GM12878 (cell line): Measurements from ENCODE around the gene C4orf17. TPM values are rescaled to one million over a fixed set of nuclear protein-coding genes. Genes with fewer than 3 reads are reported as not detected.

Source experiments
- polyA plus RNA-seq, 11 experiments: library from polyadenylated mRNA; depleted of rRNA in 4 of 11; unstranded in 6 of 11; stranded (reverse) in 5 of 11; fragments of >200 nt; fragmentation: Nextera tagmentation in 4 of 11; fragmentation: Illumina TruSeq in 1 of 11; extraction: Ambion mirVana in 4 of 11; extraction: Trizol in 1 of 11; gene quantifications; 1 replicate in 1 of 11; 2 replicates in 10 of 11; pipeline versions ENCODE4 v1.2.1 to v1.2.3, GENCODE V29; 2011 to 2016; ENCODE audit warnings: inconsistent platforms in 2 of 11, missing spikeins in 2 of 11, low read depth in 1 of 11
- total RNA-seq, 4 experiments: library from RNA; depleted of rRNA in 3 of 4; stranded (reverse); fragments of >200 nt in 3 of 4; fragmentation: Illumina TruSeq in 1 of 4; extraction: Trizol in 1 of 4; gene quantifications; 2 replicates each; pipeline versions ENCODE4 v1.2.1 to v1.2.3, GENCODE V29; 2013 to 2021

The C4orf17 gene
- total and polyA plus RNA-seq, 10 of the 15 experiments (the other 5 are each of a cell fraction or from before 2014, with no cell fraction given) = not detected

Other genes starting within 250 kb of the C4orf17 start
- not detected in 2 replicates for gene ADH1A, start 220.0 kb upstream of the C4orf17 start, total RNA-seq (2014; rRNA removed)
- not detected in 2 replicates for gene ADH1A, start 220.0 kb upstream of the C4orf17 start, total RNA-seq (2014; rRNA removed; fragmentation: Illumina TruSeq; extraction: Trizol)
- not detected in 2 replicates for gene ADH1A, start 220.0 kb upstream of the C4orf17 start, total RNA-seq (2021)
- gene ADH1A, start 220.0 kb upstream of the C4orf17 start, polyA plus RNA-seq (2011; rRNA removed) = not detected in 2 replicates
- gene ADH1A, start 220.0 kb upstream of the C4orf17 start, polyA plus RNA-seq (2014; fragmentation: Illumina TruSeq; extraction: Trizol) = not detected in 2 replicates
- gene ADH1A, start 220.0 kb upstream of the C4orf17 start, polyA plus RNA-seq (2014; fragmentation: Nextera tagmentation; extraction: Ambion mirVana) = not detected
- gene ADH1A, start 220.0 kb upstream of the C4orf17 start, polyA plus RNA-seq (2014; rRNA removed) = not detected in 2 replicates
- not detected for gene ADH1A, start 220.0 kb upstream of the C4orf17 start, polyA plus RNA-seq (2016; fragmentation: Nextera tagmentation; extraction: Ambion mirVana)
- not detected in 2 replicates for gene ADH1B, start 189.6 kb upstream of the C4orf17 start, total RNA-seq (2014; rRNA removed)
- not detected in 2 replicates for gene ADH1B, start 189.6 kb upstream of the C4orf17 start, total RNA-seq (2014; rRNA removed; fragmentation: Illumina TruSeq; extraction: Trizol)
- gene ADH1B, start 189.6 kb upstream of the C4orf17 start, total RNA-seq (2021) = 1.3 TPM in 2 replicates
- not detected in 2 replicates for gene ADH1B, start 189.6 kb upstream of the C4orf17 start, polyA plus RNA-seq (2011; rRNA removed)
- gene ADH1B, start 189.6 kb upstream of the C4orf17 start, polyA plus RNA-seq (2014; fragmentation: Illumina TruSeq; extraction: Trizol) = not detected in 2 replicates
- not detected for gene ADH1B, start 189.6 kb upstream of the C4orf17 start, polyA plus RNA-seq (2014; fragmentation: Nextera tagmentation; extraction: Ambion mirVana)
- gene ADH1B, start 189.6 kb upstream of the C4orf17 start, polyA plus RNA-seq (2014; rRNA removed) = not detected in 2 replicates
- gene ADH1B, start 189.6 kb upstream of the C4orf17 start, polyA plus RNA-seq (2016; fragmentation: Nextera tagmentation; extraction: Ambion mirVana) = not detected
- gene ADH1C, start 158.3 kb upstream of the C4orf17 start, total RNA-seq (2014; rRNA removed) = 1.1 TPM in 1 of 2 replicates, not detected in the other
- not detected in 2 replicates for gene ADH1C, start 158.3 kb upstream of the C4orf17 start, total RNA-seq (2014; rRNA removed; fragmentation: Illumina TruSeq; extraction: Trizol)
- 0.24 and 0.54 TPM in 2 replicates for gene ADH1C, start 158.3 kb upstream of the C4orf17 start, total RNA-seq (2021)
- gene ADH1C, start 158.3 kb upstream of the C4orf17 start, polyA plus RNA-seq (2011; rRNA removed) = 0.08 and 0.20 TPM in 2 replicates
- 0.06 and 0.33 TPM in 2 replicates for gene ADH1C, start 158.3 kb upstream of the C4orf17 start, polyA plus RNA-seq (2014; fragmentation: Illumina TruSeq; extraction: Trizol)
- under 1 TPM in 1 of 2 experiments, not detected in 1; 0.04 TPM for gene ADH1C, start 158.3 kb upstream of the C4orf17 start, polyA plus RNA-seq (2014; fragmentation: Nextera tagmentation; extraction: Ambion mirVana)
- gene ADH1C, start 158.3 kb upstream of the C4orf17 start, polyA plus RNA-seq (2014; rRNA removed) = 0.10 TPM in 1 of 2 replicates, not detected in the other
- under 1 TPM in 1 of 2 experiments, not detected in 1; 0.23 TPM for gene ADH1C, start 158.3 kb upstream of the C4orf17 start, polyA plus RNA-seq (2016; fragmentation: Nextera tagmentation; extraction: Ambion mirVana)
- gene ADH7, start 75.7 kb upstream of the C4orf17 start, total RNA-seq (2014; rRNA removed) = not detected in 2 replicates
- gene ADH7, start 75.7 kb upstream of the C4orf17 start, total RNA-seq (2014; rRNA removed; fragmentation: Illumina TruSeq; extraction: Trizol) = not detected in 2 replicates
- not detected in 2 replicates for gene ADH7, start 75.7 kb upstream of the C4orf17 start, total RNA-seq (2021)
- not detected in 2 replicates for gene ADH7, start 75.7 kb upstream of the C4orf17 start, polyA plus RNA-seq (2011; rRNA removed)
- not detected in 2 replicates for gene ADH7, start 75.7 kb upstream of the C4orf17 start, polyA plus RNA-seq (2014; fragmentation: Illumina TruSeq; extraction: Trizol)
- not detected for gene ADH7, start 75.7 kb upstream of the C4orf17 start, polyA plus RNA-seq (2014; fragmentation: Nextera tagmentation; extraction: Ambion mirVana)
- not detected in 2 replicates for gene ADH7, start 75.7 kb upstream of the C4orf17 start, polyA plus RNA-seq (2014; rRNA removed)
- gene ADH7, start 75.7 kb upstream of the C4orf17 start, polyA plus RNA-seq (2016; fragmentation: Nextera tagmentation; extraction: Ambion mirVana) = not detected
- 4.5 and 8.6 TPM in 2 replicates for gene TRMT10A, start 53.0 kb downstream of the C4orf17 start, total RNA-seq (2014; rRNA removed)
- gene TRMT10A, start 53.0 kb downstream of the C4orf17 start, total RNA-seq (2014; rRNA removed; fragmentation: Illumina TruSeq; extraction: Trizol) = 11.1 and 12.8 TPM in 2 replicates
- 5.4 and 6.7 TPM in 2 replicates for gene TRMT10A, start 53.0 kb downstream of the C4orf17 start, total RNA-seq (2021)
- 8.3 and 14.1 TPM in 2 replicates for gene TRMT10A, start 53.0 kb downstream of the C4orf17 start, polyA plus RNA-seq (2011; rRNA removed)
- gene TRMT10A, start 53.0 kb downstream of the C4orf17 start, polyA plus RNA-seq (2014; fragmentation: Illumina TruSeq; extraction: Trizol) = 13.4 and 14.8 TPM in 2 replicates
- 1 to 10 TPM; 8.8 to 9.6 TPM for gene TRMT10A, start 53.0 kb downstream of the C4orf17 start, polyA plus RNA-seq (2014; fragmentation: Nextera tagmentation; extraction: Ambion mirVana)
- gene TRMT10A, start 53.0 kb downstream of the C4orf17 start, polyA plus RNA-seq (2014; rRNA removed) = 4.6 and 5.7 TPM in 2 replicates
- gene TRMT10A, start 53.0 kb downstream of the C4orf17 start, polyA plus RNA-seq (2016; fragmentation: Nextera tagmentation; extraction: Ambion mirVana) = 10 to 100 TPM; 10.7 to 11.1 TPM
- gene MTTP, start 63.8 kb downstream of the C4orf17 start, total RNA-seq (2014; rRNA removed) = 0.38 and 0.45 TPM in 2 replicates
- 0.18 and 0.32 TPM in 2 replicates for gene MTTP, start 63.8 kb downstream of the C4orf17 start, total RNA-seq (2014; rRNA removed; fragmentation: Illumina TruSeq; extraction: Trizol)
- gene MTTP, start 63.8 kb downstream of the C4orf17 start, total RNA-seq (2021) = 0.21 and 0.43 TPM in 2 replicates
- gene MTTP, start 63.8 kb downstream of the C4orf17 start, polyA plus RNA-seq (2011; rRNA removed) = 2.2 and 2.9 TPM in 2 replicates
- gene MTTP, start 63.8 kb downstream of the C4orf17 start, polyA plus RNA-seq (2014; fragmentation: Illumina TruSeq; extraction: Trizol) = 0.16 and 0.21 TPM in 2 replicates
- under 1 TPM; 0.16 to 0.23 TPM for gene MTTP, start 63.8 kb downstream of the C4orf17 start, polyA plus RNA-seq (2014; fragmentation: Nextera tagmentation; extraction: Ambion mirVana)
- gene MTTP, start 63.8 kb downstream of the C4orf17 start, polyA plus RNA-seq (2014; rRNA removed) = 0.05 and 0.08 TPM in 2 replicates
- gene MTTP, start 63.8 kb downstream of the C4orf17 start, polyA plus RNA-seq (2016; fragmentation: Nextera tagmentation; extraction: Ambion mirVana) = under 1 TPM in 1 of 2 experiments, not detected in 1; 0.24 TPM
- gene C4orf54, start 146.8 kb downstream of the C4orf17 start, total RNA-seq (2014; rRNA removed) = not detected in 2 replicates
- gene C4orf54, start 146.8 kb downstream of the C4orf17 start, total RNA-seq (2014; rRNA removed; fragmentation: Illumina TruSeq; extraction: Trizol) = not detected in 2 replicates
- gene C4orf54, start 146.8 kb downstream of the C4orf17 start, total RNA-seq (2021) = not detected in 2 replicates
- gene C4orf54, start 146.8 kb downstream of the C4orf17 start, polyA plus RNA-seq (2011; rRNA removed) = 0.01 TPM in 2 replicates
- not detected in 2 replicates for gene C4orf54, start 146.8 kb downstream of the C4orf17 start, polyA plus RNA-seq (2014; fragmentation: Illumina TruSeq; extraction: Trizol)
- not detected for gene C4orf54, start 146.8 kb downstream of the C4orf17 start, polyA plus RNA-seq (2014; fragmentation: Nextera tagmentation; extraction: Ambion mirVana)
- gene C4orf54, start 146.8 kb downstream of the C4orf17 start, polyA plus RNA-seq (2014; rRNA removed) = not detected in 2 replicates
- gene C4orf54, start 146.8 kb downstream of the C4orf17 start, polyA plus RNA-seq (2016; fragmentation: Nextera tagmentation; extraction: Ambion mirVana) = not detected